K562 (cell line): ENCODE results near the gene SEPTIN8. TPM values are rescaled to one million over a fixed set of nuclear protein-coding genes. Genes with fewer than 3 reads are reported as not detected.

Experiments
- ARID1B ChIP-seq: fragments of 450-650 bp; IDR thresholded peaks from 2 replicates; pipeline ENCODE4 v1.6.1; 2016; ENCODE audit warnings: antibody characterized with exemption, mild to moderate bottlenecking, inconsistent platforms
- ARID4B ChIP-seq: sonication (generic); formaldehyde crosslinking; IDR thresholded peaks from 2 replicates; pipeline ENCODE4 v1.8.0; 2022; ENCODE audit warnings: mild to moderate bottlenecking, missing genetic modification reagents
- ATF1 ChIP-seq, 2 experiments: fragments of 450-650 bp in 1 of 2; IDR thresholded peaks; 2 replicates each; pipeline ENCODE4 v1.6.1; 2016; ENCODE audit warnings: missing compliant biosample characterization in 1 of 2, missing genetic modification characterization in 1 of 2
- FOXP1 ChIP-seq: sonication (generic); formaldehyde crosslinking; IDR thresholded peaks from 2 replicates; pipeline ENCODE4 v1.8.0; 2022; ENCODE audit warnings: mild to moderate bottlenecking, missing genetic modification reagents
- GTF2F1 ChIP-seq: IDR thresholded peaks from 2 replicates; pipeline ENCODE4 v1.6.1; 2011; ENCODE audit warnings: low read depth, low read length, improper control_type of control experiment
- HOMEZ ChIP-seq: fragments of 250-450 bp; sonication (Bioruptor Pico); IDR thresholded peaks from 2 replicates; pipeline ENCODE4 v1.4.0; 2020; ENCODE audit warnings: mild to moderate bottlenecking, moderate library complexity
- L3MBTL2 ChIP-seq: fragments of 450-650 bp; IDR thresholded peaks from 2 replicates; pipeline ENCODE4 v1.6.1; 2016; ENCODE audit warnings: mild to moderate bottlenecking, moderate library complexity
- RBFOX2 ChIP-seq: fragments of 200-400 bp; formaldehyde crosslinking; IDR thresholded peaks from 2 replicates; pipeline ENCODE4 v1.6.1; 2017; ENCODE audit warnings: low read depth, mild to moderate bottlenecking, low read length, moderate library complexity
- SUPT5H ChIP-seq: fragments of 450-650 bp; IDR thresholded peaks from 2 replicates; pipeline ENCODE4 v1.6.1; 2016
- UBTF ChIP-seq, 2 experiments: IDR thresholded peaks; 2 replicates each; pipeline ENCODE4 v1.6.1; 2012; ENCODE audit warnings: improper control_type of control experiment in 2 of 2, low read depth in 2 of 2, low read length in 2 of 2, borderline replicate concordance in 1 of 2
- ZFP91 ChIP-seq: sonication (generic); formaldehyde crosslinking; IDR thresholded peaks from 2 replicates; pipeline ENCODE4 v1.8.0; 2022; ENCODE audit warnings: mild to moderate bottlenecking, missing genetic modification reagents
- ZNF174 ChIP-seq: fragments of 250-450 bp; sonication (Bioruptor Pico); IDR thresholded peaks from 2 replicates; pipeline ENCODE4 v1.4.0; 2020; ENCODE audit warnings: mild to moderate bottlenecking
- ZNF282 ChIP-seq: sonication (generic); formaldehyde crosslinking; IDR thresholded peaks from 2 replicates; pipeline ENCODE4 v1.8.1; 2023; ENCODE audit warnings: missing genetic modification reagents
- ZNF395 ChIP-seq: fragments of 200-800 bp; sonication (Bioruptor generic); IDR thresholded peaks from 2 replicates; pipeline ENCODE4 v1.6.1; 2017; ENCODE audit warnings: missing genetic modification characterization, missing compliant biosample characterization
- polyA plus RNA-seq, 8 experiments: library from polyadenylated mRNA; depleted of rRNA in 4 of 8; stranded (reverse) in 5 of 8; unstranded in 3 of 8; fragments of >200 nt; fragmentation: Nextera tagmentation in 2 of 8; fragmentation: Illumina TruSeq in 1 of 8; extraction: Ambion mirVana in 2 of 8; extraction: Trizol in 1 of 8; gene quantifications; 2 replicates each; pipeline versions ENCODE4 v1.2.1 to v1.2.3, GENCODE V29; 2011 to 2014; ENCODE audit warnings: inconsistent platforms in 1 of 8, missing spikeins in 1 of 8
- total RNA-seq, 7 experiments: library from RNA; depleted of rRNA in 6 of 7; stranded (reverse); fragments of >200 nt in 6 of 7; fragmentation: Illumina TruSeq in 2 of 7; extraction: Trizol in 2 of 7; gene quantifications; 2 replicates each; pipeline versions ENCODE4 v1.2.1 to v1.2.3, GENCODE V29; 2011 to 2021; ENCODE audit warnings: low replicate concordance in 1 of 7

SEPTIN8 gene
- total and polyA plus RNA-seq, 9 of the 15 experiments (the other 6 are each of a cell fraction or from before 2014, with no cell fraction given), result 19.3 to 142 (median 101) TPM

- no peak for TF ChIP-seq ARID4B (CRISPR knock-in tag)
- TF ChIP-seq GTF2F1, result no peak
- peak; percentile 36; the same call in 1 of the 2 replicates for TF ChIP-seq ARID1B
- no peak for TF ChIP-seq HOMEZ
- 0 out of 2 replicates have a peak, but pooled peaks have one; percentile 1 for TF ChIP-seq RBFOX2
- no peak for TF ChIP-seq ZNF395 (CRISPR knock-in tag)
- no peak for TF ChIP-seq ZNF282 (CRISPR knock-in tag)
- TF ChIP-seq L3MBTL2, result peak; percentile 35
- TF ChIP-seq ZFP91, result no peak
- 0 out of 2 replicates have a peak, but pooled peaks have one; percentile 4 for TF ChIP-seq FOXP1 (CRISPR knock-in tag)
- TF ChIP-seq UBTF (IDR thresholded peaks at IDR 0.05; ENCODE audit: borderline replicate concordance in 1 of 2, low read depth in 2 of 2, low read length in 2 of 2), result peak in 1 of 2 experiments; percentile 74; a peak in 1 of 4 replicates
- no peak for TF ChIP-seq ZNF174
- 0 out of 2 replicates have a peak, but pooled peaks have one; percentile 40 for TF ChIP-seq SUPT5H
- no peak for TF ChIP-seq ATF1 (CRISPR knock-in tag; IDR thresholded peaks at IDR 0.05)
- TF ChIP-seq ATF1 (tag; IDR thresholded peaks at IDR 0.05), result no peak
These were observed 705 bp downstream of the SEPTIN8 start (continued) for GRCh38 chr5:132776131-132776937.
